ENCODE data around the gene DOCK8. TPM values are rescaled to one million over a fixed set of nuclear protein-coding genes. Genes with fewer than 3 reads are reported as not detected.
A peak's percentile ranks its signal among the peaks of the same experiment; 100 is the strongest.
"Not testable (repeated sequence)": the region's sequence is repeated elsewhere in the genome, so short reads cannot be mapped to it uniquely, and the experiment has no call there.

DOCK8 gene
- total RNA-seq, 8 experiments from 2014 or later: 0.05 to 6.1 (median 0.18) TPM

DNA sequence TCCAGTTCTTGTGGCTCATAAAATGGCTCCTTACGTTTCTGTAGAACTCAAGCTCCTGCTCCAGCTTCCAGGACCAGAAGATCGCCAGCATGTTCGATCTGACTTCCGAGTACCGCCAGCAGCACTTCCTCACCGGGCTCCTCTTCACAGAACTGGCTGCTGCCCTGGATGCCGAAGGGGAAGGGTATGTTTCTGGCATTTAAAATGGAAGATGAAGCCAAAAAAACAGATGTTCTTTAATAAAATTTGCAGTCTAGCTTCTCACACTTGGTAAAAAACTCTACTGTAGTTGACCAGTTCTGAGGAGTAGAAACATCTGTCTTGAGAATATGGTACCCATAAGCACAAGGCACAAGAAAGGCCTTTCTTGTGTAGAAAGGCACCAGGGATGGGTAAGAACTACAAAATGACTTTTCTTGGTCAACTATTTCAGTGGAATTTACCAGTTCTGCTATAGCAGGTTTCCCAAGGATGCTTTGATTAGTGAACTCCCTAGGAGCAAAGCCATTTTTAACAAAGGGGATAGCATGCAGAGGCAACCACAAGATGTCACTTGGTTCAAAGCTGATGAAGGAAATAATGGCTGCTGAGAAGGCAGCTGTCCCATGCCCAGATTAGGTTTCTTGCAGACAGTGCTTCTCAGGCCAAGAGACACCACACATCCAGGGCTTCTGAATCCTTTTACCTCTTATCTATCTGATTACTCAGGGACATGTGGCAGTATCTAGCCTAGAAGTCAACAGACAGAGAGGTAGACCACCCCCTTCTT lies 192.4 kb downstream of the DOCK8 start:
- ATAC-seq (replicated peaks in 6 of 8): no peak
- Histone ChIP-seq H3K4me1 (replicated peaks in 1 of 2) (no peaks in the 10 kb centered on the region), H3K27ac (no peak overlapping the region), H3K4me3 (no peak overlapping the region)
- WGBS, 10 experiments: 15 to 100% (median 86%) methylated on average over 1 to 7 of the region's 7 CpGs; no CpG with 5 or more reads in 3 of the 10 experiments
- in situ Hi-C loops (cut with MboI; ENCODE audit: low pct_unique_long_range_greater_than_20kb in 2 of 9, low sequenced_read_pairs in 9 of 9, unreplicated experiment in 9 of 9): no loop called here

DNA sequence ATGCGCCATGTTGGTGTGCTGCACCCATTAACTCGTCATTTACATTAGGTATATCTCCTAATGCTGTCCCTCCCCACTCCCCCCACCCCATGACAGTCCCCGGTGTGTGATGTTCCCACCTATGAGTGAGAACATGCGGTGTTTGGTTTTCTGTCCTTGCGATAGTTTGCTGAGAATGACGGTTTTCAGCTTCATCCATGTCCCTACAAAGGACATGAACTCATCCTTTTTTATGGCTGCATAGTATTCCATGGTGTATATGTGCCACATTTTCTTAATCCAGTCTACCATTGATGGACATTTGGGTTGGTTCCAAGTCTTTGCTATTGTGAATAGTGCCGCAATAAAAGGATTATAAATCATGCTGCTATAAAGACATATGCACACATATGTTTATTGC lies 195.0 kb downstream of the DOCK8 start:
- ATAC-seq (replicated peaks in 6 of 8); H3K4me3 ChIP-seq; in situ Hi-C loops (cut with MboI; ENCODE audit: low pct_unique_long_range_greater_than_20kb in 2 of 9, low sequenced_read_pairs in 9 of 9, unreplicated experiment in 9 of 9); H3K4me1 ChIP-seq (replicated peaks in 1 of 2); H3K27ac ChIP-seq: not testable (repeated sequence)
- 26 to 100% (median 71%) methylated on average over 1 to 4 of the region's 7 CpGs; no CpG with 5 or more reads in 6 of the 10 experiments for WGBS, 10 experiments

DNA sequence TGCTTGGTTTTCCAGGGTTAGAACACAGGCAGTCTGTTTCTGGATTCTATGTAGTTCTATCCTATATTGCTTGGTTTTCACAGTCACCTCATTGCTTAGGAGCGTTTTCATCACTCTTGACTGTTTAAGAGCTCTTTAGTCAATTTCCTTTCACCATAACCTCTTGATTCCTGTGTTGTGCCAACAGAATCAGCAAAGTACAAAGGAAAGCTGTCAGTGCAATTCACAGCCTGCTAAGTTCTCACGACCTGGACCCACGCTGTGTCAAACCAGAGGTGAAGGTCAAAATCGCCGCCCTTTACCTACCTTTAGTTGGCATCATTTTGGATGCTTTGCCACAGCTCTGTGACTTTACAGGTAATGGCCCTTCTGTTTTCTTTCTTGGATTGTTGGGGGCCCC lies 199.9 kb downstream of the DOCK8 start:
- Histone ChIP-seq H3K27ac (no peak overlapping the region), H3K4me3 (no peak overlapping the region), H3K4me1 (replicated peaks in 1 of 2) (peaks cover 0 to 1% of the 10 kb centered on the region in 2 donors)
- ATAC-seq (replicated peaks in 6 of 8): no peak
- in situ Hi-C loops (cut with MboI; ENCODE audit: low pct_unique_long_range_greater_than_20kb in 2 of 9, low sequenced_read_pairs in 9 of 9, unreplicated experiment in 9 of 9): no loop called here
- 0 to 100% (median 80%) methylated on average over 1 to 4 of the region's 5 CpGs; no CpG with 5 or more reads in 4 of the 10 experiments for WGBS, 10 experiments

DNA sequence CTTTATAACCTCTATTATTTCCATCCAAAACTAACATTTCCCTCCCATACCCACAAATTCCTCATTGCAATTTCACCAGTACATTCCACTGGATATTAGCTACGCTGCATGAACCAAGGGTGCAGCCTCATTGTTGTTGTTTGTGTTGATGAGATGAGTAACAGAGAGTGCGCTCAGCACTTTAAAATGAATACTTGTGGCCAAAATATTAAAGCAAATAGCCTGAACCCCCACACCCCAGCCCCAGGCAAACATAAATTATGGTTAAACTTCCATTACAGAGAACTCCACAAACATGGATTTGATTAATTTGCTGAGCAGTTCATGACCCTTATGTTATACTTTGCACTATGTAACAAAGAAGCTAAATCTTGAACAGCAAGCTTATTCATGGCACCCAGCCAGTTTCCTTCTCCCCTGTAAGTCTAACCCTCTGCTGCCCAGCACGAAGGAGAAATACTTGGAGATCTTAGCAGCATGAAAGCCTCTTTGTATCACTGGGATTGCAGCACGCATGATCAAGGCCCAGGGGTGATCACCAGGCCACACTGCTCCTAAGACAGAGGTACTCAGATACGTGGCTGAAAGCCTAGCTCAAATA lies 205.0 kb downstream of the DOCK8 start:
- in situ Hi-C loops (cut with MboI; ENCODE audit: low pct_unique_long_range_greater_than_20kb in 2 of 9, low sequenced_read_pairs in 9 of 9, unreplicated experiment in 9 of 9): no loop called here
- Histone ChIP-seq H3K4me1 (replicated peaks in 1 of 2) (peaks cover 0 to 7% of the 10 kb centered on the region in 2 donors), H3K27ac (no peak overlapping the region), H3K4me3 (no peak overlapping the region)
- WGBS, 10 experiments: 0 to 100% (median 79%) methylated on average over 1 to 5 of the region's 5 CpGs; no CpG with 5 or more reads in 1 of the 10 experiments
- peak in 6 of 8 experiments; percentile 28 to 94 (median 66) for ATAC-seq (replicated peaks in 6 of 8)

DNA sequence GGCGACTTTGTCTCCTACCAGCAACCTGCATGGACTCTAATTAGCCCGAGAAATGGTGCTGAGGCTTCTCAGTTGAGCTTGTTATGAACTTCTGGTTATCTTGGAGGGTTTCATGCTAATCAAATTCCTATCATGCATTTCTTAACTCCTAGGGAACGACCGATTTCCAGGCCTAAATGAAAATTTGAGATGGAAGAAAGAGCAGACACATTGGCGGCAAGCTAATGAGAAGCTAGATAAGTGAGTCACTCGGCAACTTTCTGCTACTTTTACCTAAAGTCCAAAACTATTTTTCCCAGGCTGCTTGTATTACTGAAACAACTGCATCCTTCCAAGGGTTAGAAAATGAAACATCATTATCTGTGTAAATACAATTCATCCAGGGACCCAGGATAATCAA lies 207.2 kb downstream of the DOCK8 start:
- Histone ChIP-seq H3K4me1 (replicated peaks in 1 of 2) (peaks cover 0 to 7% of the 10 kb centered on the region in 2 donors), H3K4me3 (no peak overlapping the region), H3K27ac (no peak overlapping the region)
- WGBS, 10 experiments: 38 to 100% (median 73%) methylated on average over 1 to 6 of the region's 6 CpGs
- no peak for ATAC-seq (replicated peaks in 6 of 8)
- in situ Hi-C loops (cut with MboI; ENCODE audit: low pct_unique_long_range_greater_than_20kb in 2 of 9, low sequenced_read_pairs in 9 of 9, unreplicated experiment in 9 of 9): no loop called here

DNA sequence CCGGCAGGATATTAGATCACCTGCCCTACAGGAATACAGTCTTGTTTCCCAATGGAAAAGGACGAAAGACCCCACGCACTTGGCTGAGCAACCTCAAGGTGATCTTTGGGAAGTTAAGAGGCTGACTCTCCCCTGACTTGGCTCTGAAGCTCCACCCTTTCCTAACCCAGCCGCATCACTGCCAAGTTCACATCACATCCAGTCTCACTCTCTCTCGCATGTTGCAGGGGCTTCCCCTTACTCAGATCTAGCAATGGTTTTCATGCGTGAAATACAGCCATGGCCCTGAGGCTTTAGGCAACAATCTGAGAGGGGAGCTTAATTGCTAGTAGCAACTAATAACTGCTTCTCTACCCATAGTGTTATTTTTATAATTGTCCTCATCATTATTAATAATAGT lies 211.6 kb downstream of the DOCK8 start:
- H3K27ac ChIP-seq: no peak overlapping the region
- in situ Hi-C loops (cut with MboI; ENCODE audit: low pct_unique_long_range_greater_than_20kb in 2 of 9, low sequenced_read_pairs in 9 of 9, unreplicated experiment in 9 of 9): no loop called here
- H3K4me3 ChIP-seq: no peak overlapping the region
- no peak for ATAC-seq (replicated peaks in 6 of 8)
- WGBS, 10 experiments: 25 to 100% (median 92%) methylated on average over 1 to 6 of the region's 6 CpGs; no CpG with 5 or more reads in 6 of the 10 experiments
- H3K4me1 ChIP-seq (replicated peaks in 1 of 2): no peaks in the 10 kb centered on the region

DNA sequence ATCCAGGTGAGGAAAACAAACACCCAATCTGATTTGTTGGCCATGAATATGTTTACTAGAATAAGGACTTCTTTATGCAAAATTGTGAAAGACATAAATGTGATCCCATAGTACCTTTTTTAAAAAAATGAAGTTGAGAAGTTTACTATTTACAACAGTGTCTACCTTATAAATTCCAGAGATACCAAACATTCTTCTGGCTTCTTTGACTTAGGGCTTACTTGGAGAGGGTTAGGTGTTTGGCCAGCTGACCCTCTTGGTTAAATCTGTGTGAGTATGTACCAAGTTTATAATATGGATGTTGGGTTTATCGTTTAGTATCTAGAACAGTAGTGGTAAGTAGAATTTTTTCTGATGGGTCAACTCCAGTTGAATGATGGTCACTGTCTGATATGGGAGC lies 212.3 kb downstream of the DOCK8 start:
- no peak for ATAC-seq (replicated peaks in 6 of 8)
- in situ Hi-C loops (cut with MboI; ENCODE audit: low pct_unique_long_range_greater_than_20kb in 2 of 9, low sequenced_read_pairs in 9 of 9, unreplicated experiment in 9 of 9): no loop called here
- Histone ChIP-seq H3K27ac (no peak overlapping the region), H3K4me3 (no peak overlapping the region), H3K4me1 (replicated peaks in 1 of 2) (no peaks in the 10 kb centered on the region)
- 67 to 100% (median 84%) methylated on average over 1 of the region's 1 CpG; no CpG with 5 or more reads in 4 of the 10 experiments for WGBS, 10 experiments

DNA sequence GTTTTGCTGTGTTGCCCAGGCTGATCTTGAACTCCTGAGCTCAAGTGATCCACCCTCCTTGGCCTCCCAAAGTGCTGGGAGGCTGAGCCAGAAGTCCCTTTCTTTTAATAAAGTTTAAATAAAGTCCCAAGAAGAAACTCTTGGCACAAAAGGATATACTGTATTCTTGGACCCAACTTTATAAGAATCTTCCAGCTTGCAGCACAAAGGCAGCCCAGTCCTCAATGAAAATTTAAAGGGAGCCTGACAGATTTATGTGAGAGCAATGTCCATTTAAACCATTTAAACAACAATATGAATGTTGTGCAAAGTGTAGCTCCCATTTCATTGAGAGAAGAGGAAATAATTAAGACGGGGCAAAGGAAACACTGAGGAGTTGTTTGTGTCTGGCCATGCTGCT lies 217.0 kb downstream of the DOCK8 start:
- WGBS, 10 experiments: 0 to 100% (median 60%) methylated on average over 1 of the region's 1 CpG; no CpG with 5 or more reads in 1 of the 10 experiments
- Histone ChIP-seq H3K4me3 (no peak overlapping the region), H3K4me1 (replicated peaks in 1 of 2) (no peaks in the 10 kb centered on the region), H3K27ac (no peak overlapping the region)
- in situ Hi-C loops (cut with MboI; ENCODE audit: low pct_unique_long_range_greater_than_20kb in 2 of 9, low sequenced_read_pairs in 9 of 9, unreplicated experiment in 9 of 9): no loop called here
- ATAC-seq (replicated peaks in 6 of 8): no peak

DNA sequence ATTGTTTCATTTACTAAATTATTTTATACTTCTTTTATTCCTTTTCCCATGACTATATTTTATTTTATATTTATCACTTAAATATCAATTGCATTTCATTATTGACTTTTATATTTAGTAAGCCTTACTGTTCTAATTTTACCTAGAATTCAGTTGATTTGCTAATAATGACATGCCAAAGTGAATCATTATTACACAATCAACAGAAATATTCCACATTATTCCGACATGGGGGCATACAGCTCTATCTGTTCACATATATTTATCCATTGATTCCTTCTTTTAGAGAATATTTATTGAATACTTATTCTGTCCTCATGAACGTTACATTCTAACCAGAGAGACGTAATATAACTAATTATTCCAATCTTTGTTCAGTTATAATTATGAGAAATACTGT lies 221.8 kb downstream of the DOCK8 start:
- Histone ChIP-seq H3K27ac (no peak overlapping the region), H3K4me3 (no peak overlapping the region), H3K4me1 (replicated peaks in 1 of 2) (no peaks in the 10 kb centered on the region)
- ATAC-seq (replicated peaks in 6 of 8): no peak
- WGBS, 10 experiments: 0 to 91% (median 45%) methylated on average over 1 to 3 of the region's 3 CpGs
- in situ Hi-C loops (cut with MboI; ENCODE audit: low pct_unique_long_range_greater_than_20kb in 2 of 9, low sequenced_read_pairs in 9 of 9, unreplicated experiment in 9 of 9): no loop called here

DNA sequence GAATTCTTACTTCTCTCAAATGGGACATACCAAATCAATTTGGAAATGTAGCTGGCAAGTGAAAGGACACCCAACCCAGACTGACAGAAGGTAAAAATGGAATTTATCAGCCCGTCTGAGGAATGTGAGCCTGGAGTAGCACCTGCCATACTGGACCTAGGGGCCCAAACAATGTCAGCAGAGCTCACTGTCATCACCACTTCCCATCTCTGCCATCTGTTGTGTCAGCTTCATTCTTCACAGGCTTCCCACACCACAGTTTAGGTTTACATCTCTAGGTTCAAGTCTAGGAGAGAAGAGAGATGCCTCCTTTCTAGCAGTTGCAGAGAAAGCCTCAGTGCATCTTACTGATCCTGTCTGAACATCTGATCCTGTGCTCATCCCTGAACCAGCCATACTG lies 222.4 kb downstream of the DOCK8 start:
- H3K27ac ChIP-seq: no peak overlapping the region
- ATAC-seq (replicated peaks in 6 of 8): no peak
- no peak overlapping the region for H3K4me3 ChIP-seq
- 17 to 86% (median 50%) methylated on average over 1 of the region's 1 CpG; no CpG with 5 or more reads in 5 of the 10 experiments for WGBS, 10 experiments
- in situ Hi-C loops (cut with MboI; ENCODE audit: low pct_unique_long_range_greater_than_20kb in 2 of 9, low sequenced_read_pairs in 9 of 9, unreplicated experiment in 9 of 9): no loop called here
- no peaks in the 10 kb centered on the region for H3K4me1 ChIP-seq (replicated peaks in 1 of 2)

DNA sequence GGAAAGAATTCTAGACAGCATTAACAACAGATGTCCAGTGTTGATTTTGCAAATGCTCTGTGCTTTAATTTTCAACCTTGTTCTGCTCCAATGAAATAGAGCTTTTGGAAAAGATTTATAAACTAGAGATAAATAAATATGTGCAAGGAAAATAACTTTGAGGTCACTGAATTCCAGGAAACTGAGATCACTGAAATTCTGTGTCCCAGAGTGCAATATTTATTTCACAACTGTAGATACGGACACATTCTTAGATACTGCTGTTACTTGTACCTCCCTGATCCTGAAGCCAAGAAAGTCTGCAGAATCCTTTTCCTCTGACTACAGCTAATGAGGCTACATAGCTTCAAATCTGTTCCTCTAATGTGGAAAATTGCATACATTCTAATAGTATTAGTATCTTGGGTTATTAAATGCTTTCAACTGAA lies 222.9 kb downstream of the DOCK8 start:
- in situ Hi-C loops (cut with MboI; ENCODE audit: low pct_unique_long_range_greater_than_20kb in 2 of 9, low sequenced_read_pairs in 9 of 9, unreplicated experiment in 9 of 9): no loop called here
- Histone ChIP-seq H3K4me1 (replicated peaks in 1 of 2) (no peaks in the 10 kb centered on the region), H3K4me3 (no peak overlapping the region), H3K27ac (no peak overlapping the region)
- WGBS, 10 experiments: 0 to 100% (median 75%) methylated on average over 1 of the region's 1 CpG; no CpG with 5 or more reads in 1 of the 10 experiments
- peak in 4 of 8 experiments; percentile 17 to 67 (median 37) for ATAC-seq (replicated peaks in 6 of 8)

DNA sequence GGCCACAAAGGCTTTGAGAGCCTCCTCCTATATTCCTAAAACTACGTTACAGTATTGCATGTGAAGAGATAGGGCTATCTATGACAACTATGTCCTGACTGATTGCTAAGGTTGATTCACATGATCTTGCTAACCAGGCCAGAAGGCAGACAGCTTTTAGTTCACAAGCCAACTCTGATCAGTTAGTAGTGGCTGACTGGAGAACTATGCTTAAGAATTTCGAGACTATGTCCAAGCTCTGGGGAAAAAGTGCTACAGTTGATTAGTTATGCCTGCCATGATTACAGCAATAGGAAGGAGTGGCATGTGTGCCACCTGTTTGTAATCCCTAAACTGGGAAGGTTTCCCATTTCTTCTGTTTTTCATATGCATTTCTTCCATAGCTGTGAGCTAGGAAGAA lies 223.4 kb downstream of the DOCK8 start:
- 0 to 100% (median 51%) methylated on average over 1 to 2 of the region's 2 CpGs; no CpG with 5 or more reads in 6 of the 10 experiments for WGBS, 10 experiments
- no peak for ATAC-seq (replicated peaks in 6 of 8)
- Histone ChIP-seq H3K27ac (no peak overlapping the region), H3K4me3 (no peak overlapping the region), H3K4me1 (replicated peaks in 1 of 2) (no peaks in the 10 kb centered on the region)
- in situ Hi-C loops (cut with MboI; ENCODE audit: low pct_unique_long_range_greater_than_20kb in 2 of 9, low sequenced_read_pairs in 9 of 9, unreplicated experiment in 9 of 9): no loop called here

DNA sequence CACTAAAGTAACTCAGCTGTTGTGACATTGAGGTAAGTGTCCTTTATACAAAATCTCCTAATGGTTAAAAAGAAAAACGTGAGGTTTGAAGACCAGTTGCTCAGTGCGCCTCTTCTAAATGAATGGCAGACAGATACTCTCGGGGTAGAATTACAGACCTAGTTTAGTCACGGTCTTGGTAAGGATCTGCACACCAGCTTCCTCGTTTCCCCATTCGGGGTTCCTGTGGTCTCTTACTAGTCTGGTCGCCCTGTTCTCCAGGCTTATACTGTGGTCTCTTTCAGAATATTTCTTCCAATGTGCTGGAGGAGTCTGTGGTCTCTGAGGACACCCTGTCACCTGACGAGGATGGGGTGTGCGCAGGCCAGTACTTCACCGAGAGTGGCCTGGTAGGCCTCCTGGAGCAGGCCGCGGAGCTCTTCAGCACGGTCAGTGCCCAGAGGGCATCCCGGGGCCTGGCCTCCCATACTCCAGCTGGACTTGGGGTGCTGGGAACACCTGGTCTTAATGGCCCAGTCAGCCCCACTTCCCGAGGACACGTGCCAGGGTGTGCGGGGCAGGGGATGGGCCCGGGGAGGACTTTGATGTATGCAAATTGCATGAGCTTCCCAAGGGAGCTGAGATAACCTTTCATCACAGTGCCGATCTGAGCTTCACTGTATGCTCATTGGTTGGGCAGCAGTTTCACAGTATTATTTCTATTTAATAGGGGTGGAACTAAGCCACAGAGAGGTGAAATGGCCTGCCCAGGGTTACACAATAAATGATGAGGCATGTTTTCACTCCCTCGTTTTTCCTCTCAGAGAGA lies 224.5 kb downstream of the DOCK8 start:
- H3K4me3 ChIP-seq: no peak overlapping the region
- ATAC-seq (replicated peaks in 6 of 8): peak in 7 of 8 experiments; percentile 16 to 94 (median 47)
- H3K27ac ChIP-seq: no peak overlapping the region
- WGBS, 10 experiments: 39 to 100% (median 74%) methylated on average over 1 to 9 of the region's 20 CpGs
- no peaks in the 10 kb centered on the region for H3K4me1 ChIP-seq (replicated peaks in 1 of 2)
- in situ Hi-C loops (cut with MboI; ENCODE audit: low pct_unique_long_range_greater_than_20kb in 2 of 9, low sequenced_read_pairs in 9 of 9, unreplicated experiment in 9 of 9): no loop called here
